K562 (cell line): Measurements from ENCODE around the gene SYMPK. TPM values are rescaled to one million over a fixed set of nuclear protein-coding genes. Genes with fewer than 3 reads are reported as not detected.

Experiments
- ATAC-seq: fragments of 200-7000 bp; cut with Tn5 transposase; 3 replicates; pipeline ENCODE4 v1.9.1; 2020; ENCODE audit warnings: moderate library complexity
- BruUV-seq: library from RNA; stranded (reverse); fragments of 400-500 nt; replicated peaks from 2 replicates; lab custom pipeline; 2021; lab: Mats Ljungman, UMichigan
- CTCF ChIA-PET: fragments of 300-600 bp; formaldehyde crosslinking; extraction: SDS; loops from one replicate; lab custom pipeline; 2021; ENCODE audit warnings: low intra/inter-chr PET ratio; lab: Yijun Ruan, JAX
- POLR2A ChIA-PET: fragments of 300-600, 350-650 bp; sonication (Branson Sonifier 250); formaldehyde crosslinking; extraction: SDS; loops from one replicate; lab custom pipeline; 2021; ENCODE audit warnings: antibody characterized with exemption, inconsistent platforms; lab: Yijun Ruan, JAX
- DNase-seq, 4 experiments: peaks; one replicate each; pipeline versions ENCODE4 v3.0.0 to v3.0.0-alpha.2; 2011 to 2018; ENCODE audit warnings: low spot score in 3 of 4, mixed read lengths in 3 of 4; ENCODE audit errors: extremely low read depth in 1 of 4
- FAIRE-seq: peaks from 2 replicates; lab custom pipeline; 2011; peaks lifted over from hg19 to GRCh38; lab: Jason Lieb, UNC
- H2AFZ ChIP-seq: 2 replicates; pipeline ENCODE4 v1.6.0; 2011; ENCODE audit warnings: low read depth, low read length, control low read depth, inconsistent platforms
- H3K27ac ChIP-seq: fragments of 200-600 bp; 3 replicates; pipeline ENCODE4 v1.8.0; 2011; ENCODE audit warnings: low read depth, mild to moderate bottlenecking, control low read depth, inconsistent platforms, low read length, moderate library complexity, mixed read lengths; ENCODE audit errors: extremely low read depth
- H3K27me3 ChIP-seq, 2 experiments: fragments of 300-600 bp in 1 of 2; 2 replicates in 1 of 2; 3 replicates in 1 of 2; pipeline versions ENCODE4 v1.6.0 to v1.8.0; 2011; ENCODE audit warnings: inconsistent platforms in 2 of 2, low read length in 2 of 2, mild to moderate bottlenecking in 1 of 2, mixed read lengths in 1 of 2, moderate library complexity in 1 of 2; ENCODE audit not compliant: control insufficient read depth in 2 of 2, insufficient read depth in 2 of 2
- H3K36me3 ChIP-seq: fragments of 300-600 bp; 3 replicates; pipeline ENCODE4 v1.8.0; 2011; ENCODE audit warnings: mild to moderate bottlenecking, low read length, inconsistent platforms; ENCODE audit not compliant: control insufficient read depth, insufficient read depth
- H3K4me1 ChIP-seq, 2 experiments: fragments of 200-600 bp in 1 of 2; replicated peaks in 1 of 2; 2 replicates in 1 of 2; 3 replicates in 1 of 2; pipeline versions ENCODE4 v1.5.1 to v1.8.0; 2011; ENCODE audit warnings: inconsistent platforms in 2 of 2, low read length in 2 of 2, mild to moderate bottlenecking in 1 of 2, mixed read lengths in 1 of 2, moderate library complexity in 1 of 2; ENCODE audit not compliant: control insufficient read depth in 2 of 2, insufficient read depth in 2 of 2
- H3K4me2 ChIP-seq: 2 replicates; pipeline ENCODE4 v1.6.1; 2011; ENCODE audit warnings: low read length, control low read depth, inconsistent platforms, mixed read lengths; ENCODE audit not compliant: insufficient read depth
- H3K4me3 ChIP-seq: fragments of 200-600 bp; sonication (generic), shearing (Covaris generic); 2 replicates; pipeline ENCODE4 v1.5.1; 2016; ENCODE audit warnings: control low read depth, inconsistent platforms
- H3K79me2 ChIP-seq: fragments of 200-600 bp; 3 replicates; pipeline ENCODE4 v1.8.0; 2011; ENCODE audit warnings: low read length, inconsistent platforms; ENCODE audit not compliant: control insufficient read depth, insufficient read depth
- H3K9ac ChIP-seq, 2 experiments: 2 replicates each; pipeline versions ENCODE4 v1.6.0 to v1.6.1; 2011; ENCODE audit warnings: low read depth in 2 of 2, low read length in 2 of 2, control low read depth in 1 of 2, inconsistent platforms in 1 of 2, mild to moderate bottlenecking in 1 of 2, mixed read lengths in 1 of 2; ENCODE audit not compliant: insufficient read depth in 1 of 2
- H3K9me1 ChIP-seq: one replicate; pipeline ENCODE4 v1.6.0; 2011; ENCODE audit warnings: inconsistent platforms, mild to moderate bottlenecking, low read length, moderate library complexity; ENCODE audit not compliant: control insufficient read depth, insufficient read depth
- H3K9me3 ChIP-seq: replicated peaks from 2 replicates; pipeline ENCODE4 v1.5.1; 2011; ENCODE audit warnings: low read depth, low read length, inconsistent platforms; ENCODE audit not compliant: control insufficient read depth, insufficient read depth
- H4K20me1 ChIP-seq: replicated peaks from 2 replicates; pipeline ENCODE4 v1.6.1; 2011; ENCODE audit warnings: low read length, inconsistent platforms, mixed read lengths; ENCODE audit not compliant: control insufficient read depth, insufficient read depth
- ATF1 ChIP-seq, 2 experiments: fragments of 450-650 bp in 1 of 2; IDR thresholded peaks; 2 replicates each; pipeline ENCODE4 v1.6.1; 2016; ENCODE audit warnings: missing compliant biosample characterization in 1 of 2, missing genetic modification characterization in 1 of 2
- ESRRA ChIP-seq: fragments of 450-650 bp; IDR thresholded peaks from 2 replicates; pipeline ENCODE4 v1.6.1; 2014; ENCODE audit warnings: low read depth, mild to moderate bottlenecking, moderate library complexity, borderline replicate concordance
- HES1 ChIP-seq: fragments of 450-650 bp; IDR thresholded peaks from 2 replicates; pipeline ENCODE4 v1.6.1; 2016; ENCODE audit warnings: low read depth, mild to moderate bottlenecking, moderate library complexity
- HLTF ChIP-seq: fragments of 450-650 bp; IDR thresholded peaks from 2 replicates; pipeline ENCODE4 v1.6.1; 2016
- MAZ ChIP-seq, 2 experiments: fragments of 450-650 bp in 1 of 2; sonication (generic) in 1 of 2; formaldehyde crosslinking; IDR thresholded peaks in 1 of 2; conservative IDR thresholded peaks in 1 of 2; 2 replicates each; pipeline versions ENCODE4 v1.4.0 to v1.5.0; 2020; ENCODE audit warnings: mild to moderate bottlenecking in 1 of 2, missing genetic modification reagents in 1 of 2
- NFIC ChIP-seq: fragments of 450-650 bp; IDR thresholded peaks from 2 replicates; pipeline ENCODE4 v1.6.1; 2017; ENCODE audit warnings: mild to moderate bottlenecking, inconsistent platforms
- PHB ChIP-seq: fragments of 250-450 bp; sonication (Bioruptor Pico); IDR thresholded peaks from 2 replicates; pipeline ENCODE4 v1.5.0; 2021
- SIN3A ChIP-seq, 2 experiments: fragments of 150-350 bp in 1 of 2; IDR thresholded peaks; 2 replicates each; pipeline ENCODE4 v1.6.1; 2011 to 2016; ENCODE audit warnings: borderline replicate concordance in 2 of 2, low read depth in 2 of 2, low read length in 2 of 2, mild to moderate bottlenecking in 2 of 2, moderate library complexity in 2 of 2; ENCODE audit not compliant: control insufficient read depth in 1 of 2
- SMARCE1 ChIP-seq: fragments of 450-650 bp; IDR thresholded peaks from 2 replicates; pipeline ENCODE4 v1.7.1; 2016; ENCODE audit warnings: mild to moderate bottlenecking
- SMC3 ChIP-seq: conservative IDR thresholded peaks from 2 replicates; pipeline ENCODE4 v1.6.1; 2011; ENCODE audit warnings: low read depth, low read length, improper control_type of control experiment; ENCODE audit not compliant: insufficient read depth
- SNAPC5 ChIP-seq: fragments of 250-450 bp; sonication (Bioruptor Pico); IDR thresholded peaks from 2 replicates; pipeline ENCODE4 v1.8.0; 2021; ENCODE audit warnings: moderate library complexity, mild to moderate bottlenecking, inconsistent platforms
- SRSF9 ChIP-seq: fragments of 200-400 bp; formaldehyde crosslinking; IDR thresholded peaks from 2 replicates; pipeline ENCODE4 v1.6.1; 2017; ENCODE audit warnings: low read depth, low read length, borderline replicate concordance
- WHSC1 ChIP-seq: IDR thresholded peaks from one replicate; pipeline ENCODE4 v1.6.1; 2012; ENCODE audit warnings: low read length, control low read depth, inconsistent platforms
- ZNF140 ChIP-seq: fragments of 250-450 bp; sonication (Bioruptor Pico); IDR thresholded peaks from 2 replicates; pipeline ENCODE4 v1.8.0; 2021; ENCODE audit warnings: moderate library complexity, mild to moderate bottlenecking, inconsistent platforms
- ZNF347 ChIP-seq: fragments of 450-650 bp; formaldehyde crosslinking; IDR thresholded peaks from 2 replicates; pipeline ENCODE4 v1.4.0; 2020; ENCODE audit warnings: low read depth, mild to moderate bottlenecking, moderate library complexity
- ZSCAN32 ChIP-seq: fragments of 450-650 bp; formaldehyde crosslinking; IDR thresholded peaks from 2 replicates; pipeline ENCODE4 v1.4.0; 2020; ENCODE audit warnings: mild to moderate bottlenecking, moderate library complexity
- WGBS: fragments of 100-300 bp; shearing (Covaris generic); methylation state at CpG from one replicate; pipeline ENCODE4 v1.1.6; 2016; ENCODE audit warnings: low coverage, mixed read lengths; ENCODE audit not compliant: insufficient coverage; ENCODE audit errors: missing lambda C conversion rate; 5-methylcytosine and 5-hydroxymethylcytosine counted together
- in situ Hi-C: fragments of 300-500 bp; cut with MboI; formaldehyde crosslinking; loops from 4 replicates; pipeline ENCODE4 v1.15.0; 2018; ENCODE audit warnings: inconsistent platforms, mixed read lengths
- intact Hi-C: fragments of 100-400 bp; cut with micrococcal nuclease; formaldehyde crosslinking; loops from 2 replicates; pipeline ENCODE4 v1.14.2; 2022
- polyA plus RNA-seq, 8 experiments: library from polyadenylated mRNA; depleted of rRNA in 4 of 8; stranded (reverse) in 5 of 8; unstranded in 3 of 8; fragments of >200 nt; fragmentation: Nextera tagmentation in 2 of 8; fragmentation: Illumina TruSeq in 1 of 8; extraction: Ambion mirVana in 2 of 8; extraction: Trizol in 1 of 8; gene quantifications; 2 replicates each; pipeline versions ENCODE4 v1.2.1 to v1.2.3, GENCODE V29; 2011 to 2014; ENCODE audit warnings: inconsistent platforms in 1 of 8, missing spikeins in 1 of 8
- total RNA-seq, 7 experiments: library from RNA; depleted of rRNA in 6 of 7; stranded (reverse); fragments of >200 nt in 6 of 7; fragmentation: Illumina TruSeq in 2 of 7; extraction: Trizol in 2 of 7; gene quantifications; 2 replicates each; pipeline versions ENCODE4 v1.2.1 to v1.2.3, GENCODE V29; 2011 to 2021; ENCODE audit warnings: low replicate concordance in 1 of 7
- TF ChIP-seq, protein P1 (sequence below): sonication (generic); formaldehyde crosslinking; IDR thresholded peaks from 2 replicates; pipeline ENCODE4 v1.8.1; 2023; ENCODE audit warnings: mild to moderate bottlenecking, missing genetic modification reagents

The SYMPK gene
- total and polyA plus RNA-seq, 9 of the 15 experiments (the other 6 are each of a cell fraction or from before 2014, with no cell fraction given) = 0.73 to 95.5 (median 58.4) TPM

DNA sequence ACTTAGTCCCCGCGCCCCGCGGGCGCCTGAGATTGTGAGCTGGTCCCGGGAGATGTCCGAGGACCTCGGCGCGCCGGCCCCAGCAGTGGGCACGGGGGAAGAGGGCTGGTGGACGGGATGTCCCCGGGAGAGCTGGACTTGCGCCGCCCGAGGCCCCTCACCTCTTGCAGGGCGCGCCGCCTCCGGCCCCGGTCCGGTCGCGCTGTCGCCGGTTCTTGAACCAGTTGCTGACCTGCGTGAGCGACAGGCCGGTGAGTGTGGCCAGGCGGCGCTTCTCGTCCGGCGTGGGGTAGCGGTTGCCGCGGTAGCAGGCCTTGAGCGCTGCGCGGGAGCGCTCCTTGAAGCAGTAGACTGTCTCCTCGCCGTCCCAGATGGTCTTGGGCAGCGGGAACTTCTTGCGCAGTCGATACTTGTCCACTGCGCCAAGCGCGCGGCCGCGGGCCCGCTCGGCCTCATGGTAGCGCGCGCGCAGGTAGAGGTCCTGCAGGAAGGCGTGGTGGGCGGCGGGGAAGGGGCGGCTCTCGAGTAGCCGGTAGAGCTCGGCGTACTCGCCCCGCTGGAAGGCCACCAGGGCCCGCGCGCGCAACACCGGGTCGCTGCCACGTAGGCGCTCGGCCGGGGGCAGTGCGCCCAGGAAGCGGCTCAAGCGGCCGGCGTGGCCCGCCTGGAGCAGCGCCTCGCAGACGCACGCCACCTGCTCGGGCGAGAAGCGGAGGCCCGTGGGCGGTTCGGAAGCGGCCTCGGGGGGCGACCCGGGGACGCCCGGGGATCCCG, 94.9 kb downstream of the SYMPK start:
- peak overlapping the region; percentile 56 for H3K4me3 ChIP-seq
- no peaks in the 10 kb centered on the region for H4K20me1 ChIP-seq
- WGBS = under 1% methylated on average over 44 of the region's 102 CpGs
- POLR2A ChIA-PET = interaction anchor here (0.6 to 5.9 kb wide), 8 partner anchors 11 to 364 kb away, joined by 3 to 70 read pairs (median 4); partner anchors contain the start of gene DMPK
- TSS peak; percentile 56 for BruUV-seq
- H3K9me3 ChIP-seq = no peaks in the 10 kb centered on the region
- FAIRE-seq (peak; percentile 26), DNase-seq (peak; percentile 41 to 80 (median 66)), ATAC-seq (peak; percentile 2)
- peaks cover 4% of the 10 kb centered on the region; the same call in 1 of the 3 replicates for H3K36me3 ChIP-seq
- in situ Hi-C loops (no loop called here), intact Hi-C loops (no loop called here)
- H3K27me3 ChIP-seq = no peaks in the 10 kb centered on the region
- peak overlapping the region; percentile 69 to 98 for H3K9ac ChIP-seq
- H3K79me2 ChIP-seq = peaks cover 17% of the 10 kb centered on the region; the same call in 2 of the 3 replicates
- peak overlapping the region; percentile 87 for H2AFZ ChIP-seq
- H3K9me1 ChIP-seq = no peaks in the 10 kb centered on the region
- peaks cover 10 to 89% of the 10 kb centered on the region in 2 experiments; a peak in 4 of 5 replicates for H3K4me1 ChIP-seq
- peak overlapping the region; percentile 77 for H3K27ac ChIP-seq
- CTCF ChIA-PET = interaction anchor here (0.6 kb wide), 1 partner anchor 118 kb away, joined by 3 read pairs; the partner anchor contains the start of gene IRF2BP1
- peak overlapping the region; percentile 88 for H3K4me2 ChIP-seq
- TF ChIP-seq ZNF140 (CRISPR knock-in tag) (no peak), WHSC1 (no peak), HLTF (no peak), SRSF9 (no peak), SMARCE1 (no peak), ZNF347 (CRISPR knock-in tag) (no peak), SIN3A (IDR thresholded peaks at IDR 0.05; ENCODE audit: borderline replicate concordance in 2 of 2, control insufficient read depth in 1 of 2, low read depth in 2 of 2, low read length in 2 of 2) (no peak), NFIC (no peak), SNAPC5 (CRISPR knock-in tag) (no peak), ESRRA (no peak), PHB (CRISPR knock-in tag) (no peak), SMC3 (no peak), MAZ (CRISPR knock-in tag; conservative IDR thresholded peaks at IDR 0.05 in 1 of 2, IDR thresholded peaks at IDR 0.05 in 1 of 2) (peak; percentile 13 to 33; a peak in 3 of 4 replicates), ATF1 (CRISPR knock-in tag; IDR thresholded peaks at IDR 0.05) (no peak), ATF1 (tag; IDR thresholded peaks at IDR 0.05) (0 out of 2 replicates have a peak, but pooled peaks have one; percentile 23), HES1 (no peak), ZSCAN32 (CRISPR knock-in tag) (no peak)
- TF ChIP-seq, protein P1, sequence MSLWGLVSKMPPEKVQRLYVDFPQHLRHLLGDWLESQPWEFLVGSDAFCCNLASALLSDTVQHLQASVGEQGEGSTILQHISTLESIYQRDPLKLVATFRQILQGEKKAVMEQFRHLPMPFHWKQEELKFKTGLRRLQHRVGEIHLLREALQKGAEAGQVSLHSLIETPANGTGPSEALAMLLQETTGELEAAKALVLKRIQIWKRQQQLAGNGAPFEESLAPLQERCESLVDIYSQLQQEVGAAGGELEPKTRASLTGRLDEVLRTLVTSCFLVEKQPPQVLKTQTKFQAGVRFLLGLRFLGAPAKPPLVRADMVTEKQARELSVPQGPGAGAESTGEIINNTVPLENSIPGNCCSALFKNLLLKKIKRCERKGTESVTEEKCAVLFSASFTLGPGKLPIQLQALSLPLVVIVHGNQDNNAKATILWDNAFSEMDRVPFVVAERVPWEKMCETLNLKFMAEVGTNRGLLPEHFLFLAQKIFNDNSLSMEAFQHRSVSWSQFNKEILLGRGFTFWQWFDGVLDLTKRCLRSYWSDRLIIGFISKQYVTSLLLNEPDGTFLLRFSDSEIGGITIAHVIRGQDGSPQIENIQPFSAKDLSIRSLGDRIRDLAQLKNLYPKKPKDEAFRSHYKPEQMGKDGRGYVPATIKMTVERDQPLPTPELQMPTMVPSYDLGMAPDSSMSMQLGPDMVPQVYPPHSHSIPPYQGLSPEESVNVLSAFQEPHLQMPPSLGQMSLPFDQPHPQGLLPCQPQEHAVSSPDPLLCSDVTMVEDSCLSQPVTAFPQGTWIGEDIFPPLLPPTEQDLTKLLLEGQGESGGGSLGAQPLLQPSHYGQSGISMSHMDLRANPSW (CRISPR knock-in tag) = no peak
